ENCODE measurements around the gene HMGB3. TPM values are rescaled to one million over a fixed set of nuclear protein-coding genes. Genes with fewer than 3 reads are reported as not detected.

Gene HMGB3
- total RNA-seq, 5 donors from 2014 or later (not counting 1 experiment from before 2014, with no cell fraction given): 0.99 to 5.8 (median 1.3) TPM

GRCh38 chrX:150941580-150941979 lies 41.6 kb upstream of the HMGB3 start:
- POLR2A ChIA-PET: no interaction called here
- no peak for ATAC-seq (replicated peaks in 1 of 4)

GRCh38 chrX:150942942-150943594 lies 40.1 kb upstream of the HMGB3 start:
- Histone ChIP-seq H3K27me3 (replicated peaks in 1 of 2; ENCODE audit: control insufficient read depth in 2 of 2, extremely low read depth in 1 of 2, insufficient read depth in 2 of 2, low read length in 1 of 2) (peaks cover 0 to 2% of the 10 kb centered on the region in 2 experiments), H3K36me3 (ENCODE audit: control insufficient read depth in 2 of 2, extremely low read depth in 1 of 2, insufficient read depth in 1 of 2, low read length in 1 of 2) (no peaks in the 10 kb centered on the region), H3K4me3 (ENCODE audit: control insufficient read depth in 1 of 2, extremely low read depth in 1 of 2, low read length in 1 of 2) (no peak overlapping the region), H3K27ac (ENCODE audit: low read length) (no peak overlapping the region), H3K9me3 (no peaks in the 10 kb centered on the region), H3K4me1 (ENCODE audit: control insufficient read depth in 1 of 2, extremely low read depth in 1 of 2, insufficient read depth in 2 of 2, low read length in 2 of 2) (no peaks in the 10 kb centered on the region)
- Mint-ChIP-seq H3K4me3 (no peak overlapping the region), H3K36me3 (no peaks in the 10 kb centered on the region), H3K9me3 (no peaks in the 10 kb centered on the region), H3K27me3 (peaks cover 4 to 21% of the 10 kb centered on the region in 2 donors), H3K4me1 (no peaks in the 10 kb centered on the region), H3K27ac (no peak overlapping the region)
- WGBS (ENCODE audit: insufficient coverage): 71% methylated on average over 2 of the region's 9 CpGs
- CTCF ChIA-PET: no interaction called here
- DNase-seq (no peak), ATAC-seq (replicated peaks in 1 of 4) (no peak)
- POLR2A ChIA-PET: no interaction called here

More at GRCh38 chrX:150941580-150941979, 41.6 kb upstream of the HMGB3 start:
- H3K4me3 Mint-ChIP-seq: no peak overlapping the region
- no peaks in the 10 kb centered on the region for H3K36me3 Mint-ChIP-seq
- Histone ChIP-seq H3K27ac (ENCODE audit: low read length) (no peak overlapping the region), H3K36me3 (ENCODE audit: control insufficient read depth in 2 of 2, extremely low read depth in 1 of 2, insufficient read depth in 1 of 2, low read length in 1 of 2) (no peaks in the 10 kb centered on the region), H3K27me3 (replicated peaks in 1 of 2; ENCODE audit: control insufficient read depth in 2 of 2, extremely low read depth in 1 of 2, insufficient read depth in 2 of 2, low read length in 1 of 2) (no peaks in the 10 kb centered on the region), H3K9me3 (no peaks in the 10 kb centered on the region), H3K4me3 (ENCODE audit: control insufficient read depth in 1 of 2, extremely low read depth in 1 of 2, low read length in 1 of 2) (no peak overlapping the region), H3K4me1 (ENCODE audit: control insufficient read depth in 1 of 2, extremely low read depth in 1 of 2, insufficient read depth in 2 of 2, low read length in 2 of 2) (no peaks in the 10 kb centered on the region)
- peaks cover 0 to 14% of the 10 kb centered on the region in 2 donors for H3K27me3 Mint-ChIP-seq
- peaks cover 0 to 4% (median 0%) of the 10 kb centered on the region in 3 donors for H3K9me3 Mint-ChIP-seq
- no peak overlapping the region for H3K27ac Mint-ChIP-seq
- no peaks in the 10 kb centered on the region for H3K4me1 Mint-ChIP-seq
- DNase-seq: no peak
- WGBS (ENCODE audit: insufficient coverage): 37% methylated on average over 2 of the region's 2 CpGs
- CTCF ChIA-PET: no interaction called here

- no peak for DNase-seq
- peaks cover 4 to 21% of the 10 kb centered on the region in 2 donors for H3K27me3 Mint-ChIP-seq
- no CpG with 5 or more reads among the region's 3 CpGs for WGBS (ENCODE audit: insufficient coverage)
- ChIA-PET CTCF (no interaction called here), POLR2A (interaction anchor here in 1 of 2 donors (0.6 kb wide), 2 partner anchors 57 to 103 kb away, joined by 4 read pairs; no protein-coding TSS in a partner anchor)
- no peaks in the 10 kb centered on the region for H3K36me3 Mint-ChIP-seq
- H3K4me1 ChIP-seq (ENCODE audit: control insufficient read depth in 1 of 2, extremely low read depth in 1 of 2, insufficient read depth in 2 of 2, low read length in 2 of 2): no peaks in the 10 kb centered on the region
- ATAC-seq (replicated peaks in 1 of 4): no peak
- no peaks in the 10 kb centered on the region for H3K36me3 ChIP-seq (ENCODE audit: control insufficient read depth in 2 of 2, extremely low read depth in 1 of 2, insufficient read depth in 1 of 2, low read length in 1 of 2)
- no peak overlapping the region for H3K4me3 Mint-ChIP-seq
- no peaks in the 10 kb centered on the region for H3K9me3 Mint-ChIP-seq
- no peaks in the 10 kb centered on the region for H3K9me3 ChIP-seq
- no peak overlapping the region for H3K27ac Mint-ChIP-seq
- peaks cover 0 to 2% of the 10 kb centered on the region in 2 experiments for H3K27me3 ChIP-seq (replicated peaks in 1 of 2; ENCODE audit: control insufficient read depth in 2 of 2, extremely low read depth in 1 of 2, insufficient read depth in 2 of 2, low read length in 1 of 2)
- no peak overlapping the region for H3K4me3 ChIP-seq (ENCODE audit: control insufficient read depth in 1 of 2, extremely low read depth in 1 of 2, low read length in 1 of 2)
- H3K27ac ChIP-seq (ENCODE audit: low read length): no peak overlapping the region
- no peaks in the 10 kb centered on the region for H3K4me1 Mint-ChIP-seq
These were observed 38.9 kb upstream of the HMGB3 start for GRCh38 chrX:150944233-150944632.

GRCh38 chrX:150954951-150955350 lies 28.2 kb upstream of the HMGB3 start:
- H3K4me3 ChIP-seq (ENCODE audit: control insufficient read depth in 1 of 2, extremely low read depth in 1 of 2, low read length in 1 of 2): no peak overlapping the region
- no peaks in the 10 kb centered on the region for H3K27me3 ChIP-seq (replicated peaks in 1 of 2; ENCODE audit: control insufficient read depth in 2 of 2, extremely low read depth in 1 of 2, insufficient read depth in 2 of 2, low read length in 1 of 2)
- DNase-seq (no peak), ATAC-seq (replicated peaks in 1 of 4) (no peak)
- H3K36me3 ChIP-seq (ENCODE audit: control insufficient read depth in 2 of 2, extremely low read depth in 1 of 2, insufficient read depth in 1 of 2, low read length in 1 of 2): no peaks in the 10 kb centered on the region
- ChIA-PET CTCF (no interaction called here), POLR2A (no interaction called here)
- no CpG with 5 or more reads among the region's 3 CpGs for WGBS (ENCODE audit: insufficient coverage)
- H3K27ac ChIP-seq (ENCODE audit: low read length): no peak overlapping the region
- H3K4me1 Mint-ChIP-seq: no peaks in the 10 kb centered on the region
- peaks cover 5 to 28% of the 10 kb centered on the region in 2 donors for H3K27me3 Mint-ChIP-seq
- H3K9me3 Mint-ChIP-seq: no peaks in the 10 kb centered on the region
- no peaks in the 10 kb centered on the region for H3K9me3 ChIP-seq
- no peak overlapping the region for H3K4me3 Mint-ChIP-seq
- H3K36me3 Mint-ChIP-seq: no peaks in the 10 kb centered on the region
- H3K27ac Mint-ChIP-seq: no peak overlapping the region
- H3K4me1 ChIP-seq (ENCODE audit: control insufficient read depth in 1 of 2, extremely low read depth in 1 of 2, insufficient read depth in 2 of 2, low read length in 2 of 2): no peaks in the 10 kb centered on the region

- no peaks in the 10 kb centered on the region for H3K4me1 ChIP-seq (ENCODE audit: control insufficient read depth in 1 of 2, extremely low read depth in 1 of 2, insufficient read depth in 2 of 2, low read length in 2 of 2)
- Mint-ChIP-seq H3K36me3 (no peaks in the 10 kb centered on the region), H3K27ac (no peak overlapping the region), H3K4me3 (no peak overlapping the region), H3K27me3 (peaks cover 5 to 27% of the 10 kb centered on the region in 2 donors), H3K9me3 (no peaks in the 10 kb centered on the region), H3K4me1 (no peaks in the 10 kb centered on the region)
- H3K4me3 ChIP-seq (ENCODE audit: control insufficient read depth in 1 of 2, extremely low read depth in 1 of 2, low read length in 1 of 2): no peak overlapping the region
- 92% methylated on average over 2 of the region's 2 CpGs for whole genome bisulfite sequencing (ENCODE audit: insufficient coverage)
- ATAC-seq (replicated peaks in 1 of 4) (no peak), DNase-seq (no peak)
- no peaks in the 10 kb centered on the region for H3K36me3 ChIP-seq (ENCODE audit: control insufficient read depth in 2 of 2, extremely low read depth in 1 of 2, insufficient read depth in 1 of 2, low read length in 1 of 2)
- no peaks in the 10 kb centered on the region for H3K9me3 ChIP-seq
- no peaks in the 10 kb centered on the region for H3K27me3 ChIP-seq (replicated peaks in 1 of 2; ENCODE audit: control insufficient read depth in 2 of 2, extremely low read depth in 1 of 2, insufficient read depth in 2 of 2, low read length in 1 of 2)
- no peak overlapping the region for H3K27ac ChIP-seq (ENCODE audit: low read length)
- CTCF ChIA-PET: no interaction called here
- POLR2A ChIA-PET: no interaction called here
These were observed 27.5 kb upstream of the HMGB3 start for GRCh38 chrX:150955590-150955989.

GRCh38 chrX:150958177-150958576 lies 25.0 kb upstream of the HMGB3 start:
- H3K4me3 ChIP-seq (ENCODE audit: control insufficient read depth in 1 of 2, extremely low read depth in 1 of 2, low read length in 1 of 2): no peak overlapping the region
- H3K27me3 ChIP-seq (replicated peaks in 1 of 2; ENCODE audit: control insufficient read depth in 2 of 2, extremely low read depth in 1 of 2, insufficient read depth in 2 of 2, low read length in 1 of 2): no peaks in the 10 kb centered on the region
- Mint-ChIP-seq H3K27ac (no peak overlapping the region), H3K36me3 (no peaks in the 10 kb centered on the region), H3K27me3 (peaks cover 2 to 22% of the 10 kb centered on the region in 2 donors), H3K4me3 (no peak overlapping the region), H3K4me1 (no peaks in the 10 kb centered on the region), H3K9me3 (no peaks in the 10 kb centered on the region)
- no peak overlapping the region for H3K27ac ChIP-seq (ENCODE audit: low read length)
- H3K4me1 ChIP-seq (ENCODE audit: control insufficient read depth in 1 of 2, extremely low read depth in 1 of 2, insufficient read depth in 2 of 2, low read length in 2 of 2): no peaks in the 10 kb centered on the region
- DNase-seq (no peak), ATAC-seq (replicated peaks in 1 of 4) (no peak)
- no CpG with 5 or more reads among the region's 1 CpG for WGBS (ENCODE audit: insufficient coverage)
- no peaks in the 10 kb centered on the region for H3K36me3 ChIP-seq (ENCODE audit: control insufficient read depth in 2 of 2, extremely low read depth in 1 of 2, insufficient read depth in 1 of 2, low read length in 1 of 2)
- ChIA-PET POLR2A (no interaction called here), CTCF (no interaction called here)
- H3K9me3 ChIP-seq: no peaks in the 10 kb centered on the region

- POLR2A ChIA-PET: no interaction called here
- no peaks in the 10 kb centered on the region for H3K36me3 Mint-ChIP-seq
- H3K4me1 Mint-ChIP-seq: no peaks in the 10 kb centered on the region
- H3K36me3 ChIP-seq (ENCODE audit: control insufficient read depth in 2 of 2, extremely low read depth in 1 of 2, insufficient read depth in 1 of 2, low read length in 1 of 2): no peaks in the 10 kb centered on the region
- H3K27me3 ChIP-seq (replicated peaks in 1 of 2; ENCODE audit: control insufficient read depth in 2 of 2, extremely low read depth in 1 of 2, insufficient read depth in 2 of 2, low read length in 1 of 2): no peaks in the 10 kb centered on the region
- H3K27ac Mint-ChIP-seq: no peak overlapping the region
- no peaks in the 10 kb centered on the region for H3K9me3 Mint-ChIP-seq
- no peak overlapping the region for H3K4me3 Mint-ChIP-seq
- ATAC-seq (replicated peaks in 1 of 4) (no peak), DNase-seq (no peak)
- H3K9me3 ChIP-seq: no peaks in the 10 kb centered on the region
- WGBS (ENCODE audit: insufficient coverage): no CpG with 5 or more reads among the region's 2 CpGs
- no peak overlapping the region for H3K4me3 ChIP-seq (ENCODE audit: control insufficient read depth in 1 of 2, extremely low read depth in 1 of 2, low read length in 1 of 2)
- CTCF ChIA-PET: no interaction called here
- peaks cover 3 to 13% of the 10 kb centered on the region in 2 donors for H3K27me3 Mint-ChIP-seq
- no peaks in the 10 kb centered on the region for H3K4me1 ChIP-seq (ENCODE audit: control insufficient read depth in 1 of 2, extremely low read depth in 1 of 2, insufficient read depth in 2 of 2, low read length in 2 of 2)
- H3K27ac ChIP-seq (ENCODE audit: low read length): no peak overlapping the region
These were observed 23.6 kb upstream of the HMGB3 start for GRCh38 chrX:150959557-150959956.

All from T-cell (primary cell).